PC-3 (cell line): Measurements from ENCODE around the gene PLOD2. TPM values are rescaled to one million over a fixed set of nuclear protein-coding genes. Genes with fewer than 3 reads are reported as not detected.

Experiments used
- ATAC-seq: fragments of 200-7000 bp; cut with Tn5 transposase; 2 replicates; pipeline ENCODE4 v1.9.1; 2020; ENCODE audit warnings: mild to moderate bottlenecking, moderate library complexity
- BruUV-seq: library from RNA; stranded (reverse); fragments of 400-500 nt; replicated peaks from 2 replicates; lab custom pipeline; 2021; lab: Mats Ljungman, UMichigan
- CTCF ChIA-PET: fragments of 300-600 bp; sonication (Branson Sonifier 250); formaldehyde crosslinking; loops from one replicate; lab custom pipeline; 2022; ENCODE audit warnings: antibody characterized with exemption; lab: Charles Lee
- POLR2A ChIA-PET: fragments of 300-600 bp; sonication (Branson Sonifier 250); formaldehyde crosslinking; loops from one replicate; lab custom pipeline; 2022; ENCODE audit warnings: antibody characterized with exemption; ENCODE audit not compliant: unreplicated experiment; lab: Charles Lee
- DNase-seq: peaks from one replicate; pipeline ENCODE4 v3.0.0-alpha.2; 2015
- H2AFZ ChIP-seq: fragments of 300-600 bp; sonication (generic); 2 replicates; pipeline ENCODE4 v1.6.0; 2016; ENCODE audit warnings: antibody characterized with exemption, low read length
- H3F3A ChIP-seq: fragments of 300-600 bp; sonication (generic); one replicate; pipeline ENCODE4 v1.6.0; 2017; ENCODE audit warnings: antibody characterized with exemption, low read length, control low read depth, mild to moderate bottlenecking; ENCODE audit not compliant: unreplicated experiment
- H3K27ac ChIP-seq: fragments of 300-600 bp; sonication (generic); 2 replicates; pipeline ENCODE4 v1.5.1; 2016; ENCODE audit warnings: mild to moderate bottlenecking, low read length
- H3K27me3 ChIP-seq: fragments of 300-600 bp; sonication (generic); 2 replicates; pipeline ENCODE4 v1.6.1; 2016; ENCODE audit warnings: low read length, mixed read lengths
- H3K36me3 ChIP-seq: fragments of 300-600 bp; sonication (generic); 2 replicates; pipeline ENCODE4 v1.6.1; 2016; ENCODE audit warnings: low read depth, mixed run types, low read length, mixed read lengths
- H3K4me1 ChIP-seq: fragments of 300-600 bp; sonication (generic); 2 replicates; pipeline ENCODE4 v1.5.1; 2016; ENCODE audit warnings: low read length; ENCODE audit not compliant: insufficient read depth
- H3K4me2 ChIP-seq: fragments of 300-600 bp; sonication (generic); 2 replicates; pipeline ENCODE4 v1.6.0; 2016; ENCODE audit warnings: low read length
- H3K4me3 ChIP-seq: fragments of 300-600 bp; sonication (generic); 2 replicates; pipeline ENCODE4 v1.5.1; 2016; ENCODE audit warnings: mild to moderate bottlenecking, low read length, mixed read lengths
- H3K79me2 ChIP-seq: fragments of 300-600 bp; sonication (generic); 2 replicates; pipeline ENCODE4 v1.6.1; 2017; ENCODE audit warnings: low read length, mixed read lengths
- H3K9ac ChIP-seq: fragments of 300-600 bp; sonication (generic); 2 replicates; pipeline ENCODE4 v1.6.0; 2016; ENCODE audit warnings: mild to moderate bottlenecking, low read length
- H3K9me2 ChIP-seq: fragments of 300-600 bp; sonication (generic); replicated peaks from 2 replicates; pipeline ENCODE4 v1.6.1; 2016; ENCODE audit warnings: mixed run types, low read length, mixed read lengths
- H3K9me3 ChIP-seq: fragments of 300-600 bp; sonication (generic); 2 replicates; pipeline ENCODE4 v1.6.1; 2016; ENCODE audit warnings: low read length, mixed read lengths
- H4K20me1 ChIP-seq: fragments of 300-600 bp; sonication (generic); 2 replicates; pipeline ENCODE4 v1.6.1; 2016; ENCODE audit warnings: low read length, mixed read lengths
- CTCF ChIP-seq: fragments of 300-600 bp; sonication (generic); conservative IDR thresholded peaks from 2 replicates; pipeline ENCODE4 v1.5.1; 2017; ENCODE audit warnings: antibody characterized with exemption, low read depth, mild to moderate bottlenecking, low read length
- EZH2 ChIP-seq: fragments of 300-600 bp; sonication (generic); IDR thresholded peaks from one replicate; pipeline ENCODE4 v1.6.1; 2017; ENCODE audit warnings: antibody characterized with exemption, mild to moderate bottlenecking, low read length; ENCODE audit not compliant: unreplicated experiment
- EZH2phosphoT487 ChIP-seq: fragments of 300-600 bp; sonication (generic); IDR thresholded peaks from 2 replicates; pipeline ENCODE4 v1.6.1; 2018; ENCODE audit warnings: mild to moderate bottlenecking, antibody characterized with exemption, low read length, borderline replicate concordance
- intact Hi-C: fragments of 100-400 bp; cut with micrococcal nuclease; formaldehyde crosslinking; loops from 2 replicates; pipeline ENCODE4 v1.9.0; 2023
- total RNA-seq: library from RNA; depleted of rRNA; stranded (reverse); fragments of >200 nt; gene quantifications from 2 replicates; pipeline ENCODE4 v1.2.3, GENCODE V29; 2014

Gene PLOD2
- total RNA-seq, 1 experiment from 2014 or later = 76.1 TPM

- Histone ChIP-seq H3K27me3 (no peaks in the 10 kb centered on the region), H3K9ac (peak overlapping the region; percentile 44), H3K4me1 (peaks cover 59% of the 10 kb centered on the region), H3K27ac (peak overlapping the region; percentile 89), H3F3A (peaks cover 14% of the 10 kb centered on the region), H3K79me2 (peaks cover 35% of the 10 kb centered on the region), H4K20me1 (no peaks in the 10 kb centered on the region), H3K9me2 (no peaks in the 10 kb centered on the region), H2AFZ (0 out of 2 replicates have a peak overlapping the region, but pooled peaks have one; percentile 6), H3K4me2 (peak overlapping the region; percentile 97), H3K9me3 (no peaks in the 10 kb centered on the region), H3K36me3 (no peaks in the 10 kb centered on the region), H3K4me3 (peak overlapping the region; percentile 45)
- ChIA-PET CTCF (interaction anchor here (0.6 kb wide), 2 partner anchors 19 to 342 kb away, joined by 3 to 4 read pairs; no protein-coding TSS in a partner anchor), POLR2A (no interaction called here)
- no TSS peak for BruUV-seq
- intact Hi-C loops = no loop called here
- no peak for TF ChIP-seq EZH2
- TF ChIP-seq EZH2phosphoT487 = no peak
- DNase-seq = peak; percentile 94
- ATAC-seq = peak; percentile 2
Observed at GRCh38 chr3:146164971-146165769, 4.2 kb upstream of the PLOD2 start.

GRCh38 chr3:146164506-146164905, 3.5 kb upstream of the PLOD2 start:
- Histone ChIP-seq H3K36me3 (no peaks in the 10 kb centered on the region), H3K9me3 (no peaks in the 10 kb centered on the region), H3K4me3 (peak overlapping the region; percentile 45), H3F3A (peaks cover 14% of the 10 kb centered on the region), H3K79me2 (peaks cover 42% of the 10 kb centered on the region), H2AFZ (no peak overlapping the region), H3K9ac (peak overlapping the region; percentile 44), H3K4me2 (peak overlapping the region; percentile 97), H3K27me3 (no peaks in the 10 kb centered on the region), H3K9me2 (no peaks in the 10 kb centered on the region), H3K4me1 (peaks cover 59% of the 10 kb centered on the region), H3K27ac (peak overlapping the region; percentile 89), H4K20me1 (peaks cover 6% of the 10 kb centered on the region)
- intact Hi-C loops = no loop called here
- CTCF ChIA-PET = no interaction called here
- POLR2A ChIA-PET = no interaction called here
- TF ChIP-seq EZH2 (no peak), CTCF (no peak)
- no TSS peak for BruUV-seq
- DNase-seq (peak; percentile 51), ATAC-seq (no peak)

- intact Hi-C loops = no loop called here
- Histone ChIP-seq H3K27ac (peak overlapping the region; percentile 89), H3K4me1 (peaks cover 59% of the 10 kb centered on the region), H2AFZ (no peak overlapping the region), H4K20me1 (peaks cover 10% of the 10 kb centered on the region), H3K79me2 (peaks cover 46% of the 10 kb centered on the region), H3K9ac (peak overlapping the region; percentile 44), H3K4me3 (peak overlapping the region; percentile 45), H3K36me3 (0 out of 2 replicates have a peak, but pooled peaks cover 3% of the 10 kb centered on the region), H3K9me3 (no peaks in the 10 kb centered on the region), H3K27me3 (no peaks in the 10 kb centered on the region), H3K9me2 (no peaks in the 10 kb centered on the region), H3F3A (peaks cover 14% of the 10 kb centered on the region), H3K4me2 (peak overlapping the region; percentile 97)
- ChIA-PET POLR2A (no interaction called here), CTCF (no interaction called here)
- no TSS peak for BruUV-seq
- ATAC-seq = no peak
- DNase-seq = peak; percentile 63
- TF ChIP-seq EZH2phosphoT487 (no peak), CTCF (no peak), EZH2 (no peak)
Observed at GRCh38 chr3:146164071-146164470, 3.1 kb upstream of the PLOD2 start.
